Liver (tissue), 9 donors: Measurements from ENCODE around the gene BANK1. TPM values are rescaled to one million over a fixed set of nuclear protein-coding genes. Genes with fewer than 3 reads are reported as not detected.

Experiments used
- DNase-seq: peaks from one replicate; pipeline ENCODE4 v3.0.0-alpha.2; 2017; ENCODE audit warnings: low spot score
- H3K27ac ChIP-seq, 2 donors: one replicate each; pipeline ENCODE4 v1.7.0; 2013; ENCODE audit warnings: inconsistent platforms in 2 of 2, low read length in 2 of 2, control low read depth in 1 of 2, low read depth in 1 of 2, mild to moderate bottlenecking in 1 of 2
- H3K27me3 ChIP-seq, 4 donors: one replicate each; pipeline versions ENCODE4 v1.6.1 to v1.7.0; 2013; ENCODE audit warnings: low read length in 3 of 4, inconsistent platforms in 1 of 4, mild to moderate bottlenecking in 1 of 4, moderate library complexity in 1 of 4; ENCODE audit not compliant: control insufficient read depth in 4 of 4, insufficient read depth in 4 of 4
- H3K36me3 ChIP-seq, 4 donors: one replicate each; pipeline versions ENCODE4 v1.6.1 to v1.7.0; 2013; ENCODE audit warnings: low read length in 3 of 4, mild to moderate bottlenecking in 3 of 4, low read depth in 1 of 4, moderate library complexity in 1 of 4; ENCODE audit not compliant: control insufficient read depth in 4 of 4, insufficient read depth in 3 of 4
- H3K4me1 ChIP-seq, 4 donors: one replicate each; pipeline versions ENCODE4 v1.6.1 to v1.7.0; 2013; ENCODE audit warnings: low read length in 3 of 4, mild to moderate bottlenecking in 3 of 4, moderate library complexity in 1 of 4; ENCODE audit not compliant: control insufficient read depth in 4 of 4, insufficient read depth in 4 of 4
- H3K4me3 ChIP-seq, 3 donors: one replicate each; pipeline versions ENCODE4 v1.6.1 to v1.7.0; 2013; ENCODE audit warnings: low read length in 3 of 3, control low read depth in 1 of 3, low read depth in 1 of 3, mild to moderate bottlenecking in 1 of 3
- H3K9ac ChIP-seq, 2 donors: one replicate each; pipeline ENCODE4 v1.7.0; 2013; ENCODE audit warnings: low read length in 2 of 2, mild to moderate bottlenecking in 2 of 2, moderate library complexity in 2 of 2, control low read depth in 1 of 2, low read depth in 1 of 2
- H3K9me3 ChIP-seq, 4 donors: one replicate each; pipeline versions ENCODE4 v1.6.1 to v1.7.0; 2013; ENCODE audit warnings: low read length in 3 of 4; ENCODE audit not compliant: control insufficient read depth in 4 of 4
- ATF3 ChIP-seq: IDR thresholded peaks from 2 replicates; pipeline ENCODE4 v1.6.1; 2016; ENCODE audit warnings: antibody characterized with exemption
- CTCF ChIP-seq: fragments of 150-350 bp; IDR thresholded peaks from 2 replicates; pipeline ENCODE4 v1.5.1; 2017; ENCODE audit warnings: improper control_type of control experiment, low read depth, low read length; ENCODE audit not compliant: missing input control
- EGR1 ChIP-seq, 2 donors: IDR thresholded peaks; 2 replicates each; pipeline ENCODE4 v1.6.1; 2016 to 2018; ENCODE audit warnings: antibody characterized with exemption in 2 of 2, low read depth in 2 of 2
- FOXA1 ChIP-seq: IDR thresholded peaks from 2 replicates; pipeline ENCODE4 v1.6.1; 2016; ENCODE audit warnings: antibody characterized with exemption
- FOXA2 ChIP-seq: IDR thresholded peaks from 2 replicates; pipeline ENCODE4 v1.6.1; 2016; ENCODE audit warnings: antibody characterized with exemption
- GABPA ChIP-seq, 2 donors: IDR thresholded peaks in 1 of 2; conservative IDR thresholded peaks in 1 of 2; 2 replicates each; pipeline ENCODE4 v1.6.1; 2016; ENCODE audit warnings: antibody characterized with exemption in 2 of 2, mild to moderate bottlenecking in 1 of 2, moderate library complexity in 1 of 2
- HNF4A ChIP-seq, 2 donors: conservative IDR thresholded peaks; 2 replicates each; pipeline ENCODE4 v1.6.1; 2016; ENCODE audit warnings: antibody characterized with exemption in 2 of 2, mild to moderate bottlenecking in 2 of 2
- HNF4G ChIP-seq: IDR thresholded peaks from 2 replicates; pipeline ENCODE4 v1.6.1; 2016; ENCODE audit warnings: antibody characterized with exemption
- JUND ChIP-seq, 2 donors: IDR thresholded peaks; 2 replicates each; pipeline ENCODE4 v1.6.1; 2016; ENCODE audit warnings: antibody characterized with exemption in 2 of 2
- MAX ChIP-seq: IDR thresholded peaks from 2 replicates; pipeline ENCODE4 v1.6.1; 2016; ENCODE audit warnings: antibody characterized with exemption
- NR2F2 ChIP-seq: IDR thresholded peaks from 2 replicates; pipeline ENCODE4 v1.6.1; 2016; ENCODE audit warnings: antibody characterized with exemption
- RAD21 ChIP-seq, 2 donors: IDR thresholded peaks; 2 replicates each; pipeline ENCODE4 v1.6.1; 2016; ENCODE audit warnings: antibody characterized with exemption in 2 of 2, mild to moderate bottlenecking in 2 of 2
- REST ChIP-seq: IDR thresholded peaks from 2 replicates; pipeline ENCODE4 v1.6.1; 2016; ENCODE audit warnings: antibody characterized with exemption, mild to moderate bottlenecking
- RXRA ChIP-seq, 2 donors: IDR thresholded peaks; 2 replicates each; pipeline ENCODE4 v1.6.1; 2017 to 2018; ENCODE audit warnings: antibody characterized with exemption in 2 of 2, mild to moderate bottlenecking in 1 of 2
- SP1 ChIP-seq: IDR thresholded peaks from 2 replicates; pipeline ENCODE4 v1.6.1; 2018; ENCODE audit warnings: antibody characterized with exemption, mild to moderate bottlenecking
- TAF1 ChIP-seq: conservative IDR thresholded peaks from 2 replicates; pipeline ENCODE4 v1.6.1; 2016; ENCODE audit warnings: antibody characterized with exemption, mild to moderate bottlenecking
- YY1 ChIP-seq: IDR thresholded peaks from 2 replicates; pipeline ENCODE4 v1.6.1; 2016; ENCODE audit warnings: antibody characterized with exemption, mild to moderate bottlenecking
- ZBTB33 ChIP-seq: IDR thresholded peaks from 2 replicates; pipeline ENCODE4 v1.6.1; 2016; ENCODE audit warnings: antibody characterized with exemption
- WGBS: extraction: QIAGEN DNeasy Blood & Tissue Kit; methylation state at CpG from one replicate; pipeline ENCODE4 v1.1.7; 2013; 5-methylcytosine and 5-hydroxymethylcytosine counted together
- polyA plus RNA-seq, 2 donors: library from polyadenylated mRNA; stranded (reverse) in 1 of 2; unstranded in 1 of 2; fragments of 200-250 nt in 1 of 2; fragments of >200 nt in 1 of 2; fragmentation: Nextera tagmentation in 1 of 2; extraction: Ambion mirVana in 1 of 2; gene quantifications; one replicate each; pipeline versions ENCODE4 v1.2.1 to v1.2.3, GENCODE V29; 2013 to 2015
- total RNA-seq, 2 donors: library from RNA; depleted of rRNA; stranded (reverse); fragments of >200 nt; gene quantifications; one replicate each; pipeline ENCODE4 v1.2.3, GENCODE V29; 2014
- donor health status: healthy.
- donor health status: healthy.
- donor health status: healthy.
- donor health status: healthy.
- donor health status: healthy.

Gene BANK1
- total and polyA plus RNA-seq, 4 donors: 0.06 to 1.7 (median 0.35) TPM

GRCh38 chr4:101961144-101961543, 170.6 kb downstream of the BANK1 start:
- 80% methylated on average over 1 of the region's 1 CpG for WGBS
- no peaks in the 10 kb centered on the region for H3K27me3 ChIP-seq

GRCh38 chr4:101967697-101968346, 177.3 kb downstream of the BANK1 start:
- no peak overlapping the region for H3K27ac ChIP-seq
- no peaks in the 10 kb centered on the region for H3K4me1 ChIP-seq
- WGBS: 91% methylated on average over 2 of the region's 2 CpGs
- H3K9ac ChIP-seq: no peak overlapping the region
- H3K4me3 ChIP-seq: no peak overlapping the region
- DNase-seq: no peak
- no peaks in the 10 kb centered on the region for H3K9me3 ChIP-seq
- no peaks in the 10 kb centered on the region for H3K27me3 ChIP-seq
- no peaks in the 10 kb centered on the region for H3K36me3 ChIP-seq
- no peak for TF ChIP-seq TAF1
- TF ChIP-seq RXRA (IDR thresholded peaks at IDR 0.05): no peak
- TF ChIP-seq GABPA (IDR thresholded peaks at IDR 0.05 in 1 of 2, conservative IDR thresholded peaks at IDR 0.05 in 1 of 2): no peak
- no peak for TF ChIP-seq CTCF
- no peak for TF ChIP-seq JUND (IDR thresholded peaks at IDR 0.05)
- no peak for TF ChIP-seq FOXA2
- no peak for TF ChIP-seq NR2F2
- no peak for TF ChIP-seq HNF4A (conservative IDR thresholded peaks at IDR 0.05)
- TF ChIP-seq SP1: no peak
- no peak for TF ChIP-seq REST
- TF ChIP-seq HNF4G: no peak
- no peak for TF ChIP-seq RAD21 (IDR thresholded peaks at IDR 0.05)
- TF ChIP-seq ZBTB33: no peak
- no peak for TF ChIP-seq EGR1 (IDR thresholded peaks at IDR 0.05; ENCODE audit: low read depth in 2 of 2)
- no peak for TF ChIP-seq MAX
- TF ChIP-seq YY1: no peak

More at GRCh38 chr4:101961144-101961543, 170.6 kb downstream of the BANK1 start:
- Histone ChIP-seq H3K9me3 (no peaks in the 10 kb centered on the region), H3K27ac (no peak overlapping the region), H3K4me3 (no peak overlapping the region), H3K4me1 (no peaks in the 10 kb centered on the region), H3K9ac (no peak overlapping the region), H3K36me3 (no peaks in the 10 kb centered on the region)
- no peak for TF ChIP-seq YY1
- no peak for TF ChIP-seq ZBTB33
- no peak for TF ChIP-seq SP1
- no peak for TF ChIP-seq ATF3
- TF ChIP-seq HNF4A (conservative IDR thresholded peaks at IDR 0.05): no peak
- no peak for TF ChIP-seq MAX
- no peak for TF ChIP-seq HNF4G
- TF ChIP-seq FOXA1: no peak
- no peak for DNase-seq
